ENCODE results near the gene PPFIBP1. TPM values are rescaled to one million over a fixed set of nuclear protein-coding genes. Genes with fewer than 3 reads are reported as not detected.

Gene PPFIBP1
- total and polyA plus RNA-seq, 2 of the 8 experiments (the other 6 are each of a cell fraction or from before 2014, with no cell fraction given) = 7.7 to 31.3 TPM

GRCh38 chr12:27548301-27549199 lies 24.5 kb downstream of the PPFIBP1 start:
- WGBS, 2 experiments (ENCODE audit: extremely low coverage in 1 of 2, insufficient coverage in 1 of 2, insufficient read length in 1 of 2, insufficient replicate concordance in 2 of 2, low coverage in 1 of 2, low lambda C conversion rate in 2 of 2, missing lambda C conversion rate in 1 of 2) = 87% methylated on average over 8 of the region's 8 CpGs; no CpG with 5 or more reads in 1 of the 2 experiments
- Histone ChIP-seq H3K56ac (replicated peaks; ENCODE audit: insufficient read length, low read depth, low read length) (no peak overlapping the region), H2BK20ac (ENCODE audit: low read length) (no peak overlapping the region), H3K9ac (replicated peaks in 1 of 4; ENCODE audit: extremely low read depth in 1 of 4, low read depth in 3 of 4, low read length in 3 of 4) (no peak overlapping the region), H2AFZ (ENCODE audit: low read length) (no peak overlapping the region), H4K91ac (replicated peaks; ENCODE audit: insufficient read length, low read length) (no peak overlapping the region), H2BK120ac (replicated peaks; ENCODE audit: low read depth, low read length) (no peak overlapping the region), H3K36me3 (ENCODE audit: control insufficient read depth in 2 of 4, insufficient read depth in 4 of 4, low read length in 3 of 4) (no peaks in the 10 kb centered on the region), H3K14ac (ENCODE audit: insufficient read length) (no peak overlapping the region), H3K4me1 (replicated peaks in 1 of 4; ENCODE audit: control insufficient read depth in 3 of 4, insufficient read depth in 4 of 4, low read length in 3 of 4) (peaks cover 0 to 7% (median 3%) of the 10 kb centered on the region in 4 experiments; a peak in 2 of 7 replicates), H3K18ac (ENCODE audit: extremely low read depth, low read length) (no peak overlapping the region), H3K23me2 (ENCODE audit: low read depth, low read length) (no peaks in the 10 kb centered on the region), H3K9me3 (ENCODE audit: insufficient read depth in 2 of 2, low read depth in 1 of 2, low read length in 1 of 2) (no peaks in the 10 kb centered on the region), H3K27ac (ENCODE audit: low read depth, low read length) (no peak overlapping the region), H2BK5ac (ENCODE audit: low read depth, low read length) (no peak overlapping the region), H2AK5ac (ENCODE audit: low read depth, low read length) (no peak overlapping the region), H3K79me2 (ENCODE audit: control insufficient read depth in 1 of 2, insufficient read depth in 2 of 2, low read length in 2 of 2) (no peaks in the 10 kb centered on the region; a peak in 1 of 4 replicates), H3K4ac (replicated peaks; ENCODE audit: insufficient read length, low read depth, low read length) (no peak overlapping the region), H4K8ac (ENCODE audit: extremely low read depth, insufficient read depth, low read length) (no peak overlapping the region), H3K4me3 (ENCODE audit: extremely low read depth in 1 of 4, insufficient read depth in 2 of 4, low read depth in 3 of 4, low read length in 4 of 4) (no peak overlapping the region), H4K20me1 (replicated peaks in 1 of 2; ENCODE audit: control insufficient read depth in 1 of 2, insufficient read depth in 2 of 2, low read length in 2 of 2) (peaks cover 0 to 6% of the 10 kb centered on the region in 2 experiments), H4K5ac (ENCODE audit: insufficient read length, low read depth, low read length) (no peak overlapping the region), H3K23ac (ENCODE audit: insufficient read length) (no peak overlapping the region), H2BK12ac (ENCODE audit: low read depth, low read length) (no peak overlapping the region), H3K4me2 (ENCODE audit: insufficient read depth in 1 of 2, low read depth in 2 of 2, low read length in 2 of 2) (no peak overlapping the region), H3K27me3 (replicated peaks in 1 of 4; ENCODE audit: control insufficient read depth in 3 of 4, extremely low read depth in 1 of 4, insufficient read depth in 3 of 4, low read length in 3 of 4) (no peaks in the 10 kb centered on the region), H3K79me1 (ENCODE audit: low read depth, low read length) (peaks cover 2% of the 10 kb centered on the region), H2BK15ac (ENCODE audit: low read length) (no peak overlapping the region)
- ChIA-PET POLR2A (ENCODE audit: partially characterized antibody) (no interaction called here), CTCF (ENCODE audit: partially characterized antibody) (interaction anchor here (1.1 kb wide), 1 partner anchor 7 kb away, joined by 4 read pairs; no protein-coding TSS in a partner anchor)
- DNase-seq (ENCODE audit: low read depth in 1 of 2, low spot score in 2 of 2) (no peak), FAIRE-seq (no peak)
- TF ChIP-seq SP2 (IDR thresholded peaks at IDR 0.05; ENCODE audit: low read length) (no peak), EGR1 (IDR thresholded peaks at IDR 0.05; ENCODE audit: borderline replicate concordance, low read depth, low read length) (no peak), CHD1 (IDR thresholded peaks at IDR 0.05; ENCODE audit: low read depth, low read length) (no peak), KDM4A (IDR thresholded peaks at IDR 0.05; ENCODE audit: low read depth, low read length, severe bottlenecking) (no peak), CEBPB (IDR thresholded peaks at IDR 0.05; ENCODE audit: low read depth, low read length) (no peak), GABPA (IDR thresholded peaks at IDR 0.05; ENCODE audit: borderline replicate concordance, insufficient read depth, low read length) (no peak), FOSL1 (IDR thresholded peaks at IDR 0.05; ENCODE audit: insufficient read depth, low read depth, low read length) (no peak), CTCF (IDR thresholded peaks at IDR 0.05; ENCODE audit: control extremely low read depth in 1 of 3, insufficient read depth in 1 of 3, low read depth in 1 of 3, low read length in 3 of 3) (no peak)
- TF ChIP-seq, protein P1, sequence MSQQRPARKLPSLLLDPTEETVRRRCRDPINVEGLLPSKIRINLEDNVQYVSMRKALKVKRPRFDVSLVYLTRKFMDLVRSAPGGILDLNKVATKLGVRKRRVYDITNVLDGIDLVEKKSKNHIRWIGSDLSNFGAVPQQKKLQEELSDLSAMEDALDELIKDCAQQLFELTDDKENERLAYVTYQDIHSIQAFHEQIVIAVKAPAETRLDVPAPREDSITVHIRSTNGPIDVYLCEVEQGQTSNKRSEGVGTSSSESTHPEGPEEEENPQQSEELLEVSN (IDR thresholded peaks at IDR 0.05) = no peak

Measured in H1 (cell line).